HG02798 (cell line): ENCODE results near the gene PODNL1.
A peak's percentile ranks its signal among the peaks of the same experiment; 100 is the strongest.

Source experiments
- ATAC-seq: cut with Tn5 transposase; IDR thresholded peaks from one replicate; pipeline ENCODE4 v1.9.1; 2021; ENCODE audit warnings: mild to moderate bottlenecking; ENCODE audit not compliant: unreplicated experiment, poor library complexity

PODNL1 gene

DNA sequence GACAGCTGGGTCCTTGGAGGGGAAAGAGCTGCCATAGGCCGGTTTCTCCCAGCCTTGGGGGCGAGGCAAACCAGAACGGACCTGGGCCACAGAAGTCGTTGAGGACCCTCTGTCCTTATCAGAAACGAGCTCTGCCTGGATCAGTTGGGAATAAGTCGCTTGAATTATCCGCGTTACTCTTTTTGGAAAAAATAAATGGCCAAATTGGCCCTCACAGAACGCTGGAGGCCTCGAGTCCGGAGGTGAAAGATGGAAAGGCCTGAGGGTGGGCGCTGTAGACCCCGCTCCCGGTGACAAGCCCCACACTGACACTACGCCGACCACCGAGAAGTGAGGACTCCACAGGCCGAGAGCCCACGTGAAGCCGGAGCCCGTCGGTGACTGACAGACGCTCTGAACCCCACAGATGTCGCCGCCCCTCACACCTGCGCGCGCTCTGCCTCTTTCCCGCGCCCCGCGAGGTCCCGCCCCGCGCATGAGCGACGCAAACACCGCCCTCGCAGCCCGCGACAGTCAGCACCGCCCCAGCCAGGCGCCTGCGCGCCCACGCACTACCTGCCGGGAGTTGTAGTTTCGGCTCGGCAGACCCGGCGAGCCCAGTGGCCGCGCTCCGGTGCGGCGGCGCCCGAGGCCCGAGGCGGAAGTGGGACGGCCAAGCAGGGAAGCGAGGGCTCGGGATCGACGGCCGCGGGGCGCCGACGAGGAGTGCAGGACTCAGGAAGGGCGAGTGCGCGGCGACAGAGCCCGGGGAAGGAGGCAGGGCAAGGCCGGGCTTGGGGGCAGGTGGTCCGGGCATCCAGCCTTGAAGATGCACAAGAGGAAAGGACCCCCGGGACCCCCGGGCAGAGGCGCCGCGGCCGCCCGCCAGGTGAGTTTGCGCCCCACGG, 32.3 kb downstream of the PODNL1 start, which contains the start of the genes BRME1 and CC2D1A:
TSS of gene BRME1 (minus strand) at position 484 of the 887 bp plus-strand sequence. CDS start 1,225 bp downstream, outside the sequence.
TSS of gene CC2D1A (plus strand) at position 568 of the 887 bp plus-strand sequence. CDS start at position 809, 241 bp downstream.
- peak; percentile 96 for ATAC-seq

DNA sequence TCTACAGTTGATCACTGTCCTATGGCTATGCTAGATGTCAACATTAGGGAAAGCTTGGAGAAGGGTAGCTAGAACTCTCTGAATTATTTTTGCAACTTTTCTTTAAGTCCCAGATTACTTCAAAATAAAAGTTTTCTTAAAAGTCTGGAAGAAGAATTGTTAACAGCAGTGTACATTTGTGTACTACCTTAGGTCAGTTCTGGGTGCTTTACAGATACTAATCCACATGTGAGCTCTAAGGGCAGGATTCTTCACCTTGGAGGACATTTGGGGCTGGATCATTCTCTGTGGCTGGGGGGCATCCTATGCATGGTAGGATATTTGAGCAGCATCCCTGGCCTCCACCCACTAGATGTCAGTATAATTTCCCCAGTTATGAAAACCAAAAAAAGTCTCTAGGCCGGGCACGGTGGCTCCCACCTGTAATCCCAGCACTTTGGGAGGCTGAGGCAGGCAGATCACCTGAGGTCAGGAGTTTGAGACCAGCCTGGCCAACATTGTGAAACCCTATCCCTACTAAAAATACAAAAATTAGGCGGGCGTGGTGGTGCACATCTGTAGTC, 35.1 kb downstream of the PODNL1 start:
- ATAC-seq = no peak

DNA sequence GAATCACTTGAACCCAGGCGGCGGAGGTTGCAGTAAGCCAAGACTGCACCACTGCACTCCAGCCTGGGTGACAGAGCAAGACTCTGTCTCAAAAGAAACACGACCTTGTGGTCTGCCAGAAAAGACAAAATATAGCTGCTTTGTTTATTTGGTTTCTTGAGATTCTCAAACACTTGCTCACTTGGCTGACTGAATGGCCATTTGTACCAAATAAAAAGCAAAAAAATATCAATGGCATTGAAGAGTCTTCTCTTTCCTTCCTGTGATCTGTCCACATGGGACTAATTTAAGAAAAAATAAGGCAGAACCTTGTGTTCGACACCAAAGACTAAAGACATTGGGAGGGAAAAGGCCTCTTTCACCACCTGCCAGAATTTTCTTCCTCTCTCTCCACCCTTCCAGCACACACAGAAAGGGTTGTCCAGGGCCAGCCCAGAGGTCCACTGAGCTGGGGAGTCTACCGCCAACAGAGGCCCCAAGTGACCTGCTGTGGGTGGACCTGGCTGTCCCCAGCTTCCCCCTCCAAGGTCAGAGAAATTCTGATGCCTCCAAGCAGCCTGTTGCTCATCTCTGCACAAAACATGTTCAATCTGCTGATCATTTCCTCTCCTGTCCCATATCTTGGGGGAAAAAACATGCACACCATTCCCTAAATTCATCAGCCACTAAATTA, 38.2 kb downstream of the PODNL1 start:
- ATAC-seq = no peak

DNA sequence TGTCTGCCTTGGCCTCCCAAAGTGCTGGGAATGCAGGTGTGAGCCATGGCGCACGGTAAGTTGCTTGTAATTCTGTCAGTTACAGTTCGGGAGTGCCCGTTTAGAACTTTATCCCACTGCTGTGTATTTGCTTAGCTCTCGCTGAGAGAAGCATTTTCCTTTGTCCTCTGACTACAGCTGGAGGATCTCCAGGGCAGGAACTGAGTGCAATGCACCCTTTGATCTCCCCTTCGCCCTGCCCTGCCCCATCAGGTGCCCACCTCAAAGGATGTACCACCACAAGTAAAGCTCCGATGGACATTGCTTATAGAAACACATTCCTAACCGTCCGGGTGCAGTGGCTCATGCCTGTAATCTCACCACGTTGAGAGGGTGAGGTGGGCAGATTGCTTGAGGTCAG, 38.8 kb downstream of the PODNL1 start:
- ATAC-seq = no peak

DNA sequence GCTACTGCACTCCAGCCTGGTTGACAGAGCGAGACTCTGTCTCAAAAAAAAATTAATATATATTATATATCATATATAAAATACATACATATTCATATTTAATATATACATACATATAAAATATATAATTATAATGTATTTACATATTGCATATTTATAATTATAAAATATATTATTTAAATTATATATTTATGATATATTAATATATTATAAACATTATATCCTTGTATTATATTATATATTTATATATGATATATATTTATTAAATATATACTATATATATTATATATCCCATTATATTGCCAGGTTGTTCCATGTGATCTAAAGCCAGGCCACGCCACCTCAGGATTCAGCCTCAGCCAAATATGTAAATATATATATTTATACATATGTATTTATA, 42.0 kb downstream of the PODNL1 start:
- ATAC-seq = no peak

DNA sequence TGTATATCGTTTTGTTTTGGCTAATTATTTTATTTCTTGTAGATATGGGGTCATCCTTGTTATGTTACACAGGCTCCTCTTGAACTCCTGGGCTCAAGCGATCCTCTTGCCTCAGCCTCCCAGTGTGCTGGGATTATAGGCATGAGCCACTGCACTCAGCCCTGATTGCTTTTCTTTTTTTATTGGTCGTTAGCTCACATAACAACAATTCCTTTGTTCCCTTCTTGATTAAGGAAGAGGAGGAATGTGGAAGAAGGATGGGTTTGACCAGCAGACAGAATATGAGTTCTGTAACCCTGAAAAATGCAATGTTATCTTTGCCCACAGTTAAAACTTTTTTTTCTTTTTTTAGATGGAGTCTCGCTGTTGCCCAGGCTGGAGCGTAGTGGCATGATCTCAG, 43.7 kb downstream of the PODNL1 start:
- no peak for ATAC-seq

DNA sequence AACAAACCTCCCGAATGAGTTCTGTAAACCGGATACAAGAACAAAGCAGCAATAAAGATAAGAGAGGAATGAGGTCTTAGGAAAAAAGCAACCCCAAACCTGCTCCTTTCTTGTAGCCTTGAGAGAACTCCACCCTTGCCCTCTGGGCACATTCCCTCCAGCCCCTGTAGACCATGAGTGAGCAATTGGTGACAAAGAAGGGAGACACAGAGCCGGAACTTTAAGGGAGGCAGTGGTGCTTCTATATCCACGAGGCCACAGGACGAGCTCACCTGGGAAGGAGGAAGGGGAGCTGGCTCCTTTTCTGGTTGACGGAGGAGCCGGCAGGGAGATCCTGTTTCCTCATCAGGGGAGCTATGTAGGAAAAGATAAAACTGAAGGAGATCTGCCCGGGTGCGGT, 45.3 kb downstream of the PODNL1 start:
- ATAC-seq = no peak

DNA sequence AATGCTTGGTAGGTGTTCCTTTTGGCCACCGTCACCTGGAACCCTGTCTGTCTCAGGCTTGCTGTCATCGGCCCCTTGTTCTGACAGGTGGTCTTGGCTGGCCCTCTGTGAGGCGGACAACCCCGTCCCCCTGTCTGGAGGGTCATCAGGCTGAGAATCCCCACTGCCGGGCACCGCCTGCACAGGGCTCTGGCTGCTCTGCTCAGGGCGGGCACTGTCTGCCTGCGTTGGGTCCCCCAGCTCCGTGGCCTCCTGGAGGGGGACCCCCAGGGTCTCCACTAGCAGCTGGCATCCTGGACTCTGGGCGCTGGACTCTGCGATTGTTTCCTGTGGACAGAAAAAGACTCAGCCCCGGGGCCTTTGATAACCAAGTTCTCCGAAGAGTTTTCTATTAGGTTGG, 48.1 kb downstream of the PODNL1 start:
- no peak for ATAC-seq

DNA sequence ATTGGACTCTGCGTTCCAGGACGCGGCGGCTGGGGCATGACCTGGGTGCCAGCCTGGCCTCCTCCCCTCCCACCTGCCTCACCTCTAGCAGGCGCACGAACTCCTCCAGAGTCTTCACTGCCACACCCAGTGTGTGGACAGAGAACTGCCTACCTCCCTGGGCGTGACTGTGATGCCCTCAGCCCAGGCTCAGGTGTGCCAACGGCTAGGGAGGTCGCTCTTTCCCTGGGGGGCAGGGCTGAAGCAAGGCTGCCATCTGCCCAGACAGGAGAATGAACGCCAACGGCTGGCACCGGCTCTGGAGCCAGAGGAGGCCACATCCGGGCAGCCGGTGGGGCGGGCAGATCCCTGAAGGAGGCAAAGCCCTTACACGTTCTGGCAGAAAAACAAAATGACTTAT, 49.9 kb downstream of the PODNL1 start:
- no peak for ATAC-seq

DNA sequence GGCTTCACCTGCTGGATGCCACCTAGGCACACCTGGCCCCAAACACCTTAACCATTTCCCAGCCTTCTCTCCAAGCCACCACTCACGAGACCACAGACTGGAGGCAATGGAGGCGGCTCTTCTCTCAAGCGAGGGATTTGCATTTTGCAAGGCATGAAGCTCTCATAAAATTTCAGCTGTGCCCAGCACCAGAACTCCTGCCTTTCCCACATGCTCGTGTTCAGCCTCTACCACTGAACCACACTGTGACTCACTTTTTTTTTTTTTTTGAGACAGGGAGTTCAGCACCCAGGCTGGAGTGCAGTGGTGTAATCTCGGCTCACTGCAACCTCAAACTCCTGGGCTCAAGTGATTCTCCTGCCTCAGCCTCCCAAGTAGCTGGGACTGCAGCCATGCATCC, 50.7 kb downstream of the PODNL1 start:
- no peak for ATAC-seq

DNA sequence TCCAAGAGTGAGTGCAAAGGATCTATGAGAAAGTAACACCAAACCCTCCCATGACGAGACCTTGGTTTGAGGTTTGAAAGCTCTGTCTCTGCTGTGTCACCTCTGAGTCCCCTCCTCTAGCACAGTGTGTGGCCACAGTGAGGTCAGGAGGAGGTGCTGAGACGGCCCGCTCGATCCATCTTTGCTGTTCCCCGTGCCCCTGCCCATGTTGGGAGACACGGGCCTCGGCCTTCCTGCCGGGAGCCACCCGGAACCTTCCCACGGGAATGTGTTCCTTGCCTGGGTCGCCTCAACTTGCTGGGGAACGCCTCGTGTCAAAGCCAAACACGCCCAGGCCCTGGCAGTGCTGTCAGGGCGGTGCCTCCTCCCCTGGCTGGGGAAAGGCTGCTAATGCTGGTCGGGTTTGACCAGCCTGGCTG, 51.2 kb downstream of the PODNL1 start:
- no peak for ATAC-seq

DNA sequence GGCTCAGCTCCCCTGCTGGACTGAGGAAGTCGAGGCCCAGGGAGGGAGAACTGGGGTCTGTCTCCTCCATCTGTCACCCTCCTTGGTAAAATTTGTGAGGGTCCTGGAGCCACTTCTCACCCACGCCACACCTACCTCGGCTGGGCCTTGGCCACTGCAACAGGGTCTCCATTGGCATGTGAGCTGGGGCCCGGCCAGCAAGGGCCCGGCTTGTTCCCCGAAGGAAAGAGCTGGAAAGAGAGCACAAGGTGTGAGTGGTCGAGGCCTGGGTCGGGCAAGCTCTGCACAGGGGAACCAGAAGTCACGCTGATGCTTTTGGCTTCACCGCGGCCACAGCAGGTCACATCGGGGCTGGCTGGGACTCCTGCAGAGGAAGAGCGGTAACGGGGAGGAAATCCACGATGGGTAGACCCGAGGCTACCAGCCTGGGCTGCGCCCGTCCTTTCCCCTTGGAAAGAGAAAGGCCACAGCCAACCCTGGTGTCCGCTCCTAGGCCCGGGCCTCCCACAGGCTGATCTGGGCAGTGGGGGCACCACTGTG, 52.3 kb downstream of the PODNL1 start:
- ATAC-seq = no peak

DNA sequence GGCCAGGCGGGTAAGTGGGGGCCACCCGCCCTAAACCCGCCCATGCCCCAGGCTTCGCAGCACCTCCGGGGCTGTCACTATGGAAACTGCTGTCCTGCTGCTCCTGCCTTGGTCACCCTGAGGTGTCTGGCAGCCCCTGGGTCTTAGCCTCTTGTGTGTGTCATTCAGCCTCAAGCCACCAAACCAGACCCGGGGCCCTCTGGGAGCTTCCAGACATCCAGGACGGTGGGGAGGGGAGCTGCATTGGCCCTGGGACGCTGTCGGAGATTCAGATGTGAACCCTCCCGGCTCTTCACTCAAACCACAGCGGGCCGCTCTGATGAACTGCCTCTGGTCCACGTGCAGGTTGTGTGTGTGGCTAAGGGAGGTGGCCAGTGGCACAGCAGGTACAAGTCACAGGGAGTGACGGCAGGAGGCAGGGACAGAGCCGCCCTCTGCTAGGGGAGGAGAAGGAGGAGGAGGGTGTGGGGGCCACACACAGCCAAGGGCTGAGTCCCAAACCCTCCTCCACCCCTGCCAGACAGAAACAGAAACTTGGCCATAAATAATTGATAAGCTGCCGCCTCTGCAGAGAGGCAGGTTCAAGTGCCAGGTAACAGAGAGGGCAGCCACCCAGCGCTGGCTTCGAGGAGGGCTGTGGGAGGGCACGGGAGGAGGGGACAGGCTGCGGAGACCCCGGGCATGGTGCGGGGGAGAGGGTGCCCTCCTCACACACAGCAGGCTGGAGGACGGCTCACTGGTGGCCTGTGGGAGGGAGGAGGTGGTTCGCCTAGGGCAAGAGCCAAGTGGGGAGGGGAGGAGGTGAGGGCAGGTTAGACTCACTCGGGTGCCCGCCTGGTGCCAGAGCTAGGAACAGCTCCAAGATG, 53.3 kb downstream of the PODNL1 start:
- ATAC-seq = no peak

DNA sequence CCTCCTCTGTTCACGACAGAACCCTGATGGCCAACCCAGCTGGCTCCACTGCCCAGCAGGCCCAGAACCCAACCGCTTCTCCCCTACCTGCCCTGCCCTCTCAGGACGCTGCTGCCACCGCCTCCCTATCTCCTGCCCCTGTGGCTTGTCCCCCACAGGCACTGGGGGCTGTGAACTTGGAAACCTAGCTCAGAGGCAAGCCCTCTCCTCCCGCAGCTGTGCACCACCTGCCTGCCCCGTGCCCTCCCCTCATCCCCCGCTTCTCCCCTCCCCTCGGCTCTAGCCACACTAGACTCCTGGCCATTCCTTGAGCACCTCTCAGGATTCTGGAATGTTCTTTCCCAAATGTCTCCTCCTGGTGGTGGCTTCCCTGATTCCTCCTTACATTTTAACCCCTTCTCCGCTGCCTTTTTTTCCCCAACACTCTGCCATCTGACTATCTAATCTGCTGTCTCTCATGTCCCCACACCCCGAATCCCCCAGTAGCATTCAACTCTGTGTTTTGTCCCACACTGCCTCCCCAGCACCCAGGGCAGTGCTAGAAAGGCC, 54.6 kb downstream of the PODNL1 start:
- no peak for ATAC-seq

DNA sequence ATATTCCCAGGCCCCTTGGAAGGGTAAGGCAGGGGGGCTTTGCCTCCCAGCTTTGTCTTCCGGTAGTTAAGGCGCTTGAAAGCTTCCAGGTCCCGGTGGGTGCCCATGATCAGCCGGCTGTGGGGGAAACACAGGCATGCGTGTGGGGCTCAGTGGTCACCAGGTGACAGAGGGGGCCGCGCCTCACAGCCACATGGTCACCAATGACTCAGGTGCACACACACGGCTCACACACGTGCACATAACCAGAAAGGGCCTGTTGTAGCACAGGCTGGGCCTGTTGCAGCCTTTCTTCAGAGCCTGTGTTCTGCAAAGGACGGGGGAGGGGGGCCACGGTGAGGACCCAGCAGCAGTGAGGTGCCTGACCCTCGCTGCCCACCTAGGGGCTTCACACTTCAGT, 55.4 kb downstream of the PODNL1 start:
- no peak for ATAC-seq

DNA sequence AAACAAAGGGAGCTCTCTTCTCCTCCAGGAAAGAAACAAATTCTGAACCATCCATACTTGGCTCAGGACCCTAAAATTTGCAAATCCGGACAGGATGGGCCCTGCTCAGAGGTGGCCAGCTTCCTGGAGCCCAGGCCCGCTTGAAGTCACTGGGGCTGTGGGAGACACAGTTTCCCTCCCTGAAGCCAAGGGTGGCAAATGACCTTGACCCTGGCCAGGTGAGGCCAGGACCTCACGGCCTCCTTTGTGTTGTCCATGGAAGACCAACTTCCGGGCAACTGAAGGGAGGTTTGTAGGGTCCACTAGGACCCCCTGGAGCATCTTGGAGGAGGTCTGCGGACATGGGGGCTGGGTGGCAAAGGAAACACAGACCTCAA, 55.8 kb downstream of the PODNL1 start:
- no peak for ATAC-seq

DNA sequence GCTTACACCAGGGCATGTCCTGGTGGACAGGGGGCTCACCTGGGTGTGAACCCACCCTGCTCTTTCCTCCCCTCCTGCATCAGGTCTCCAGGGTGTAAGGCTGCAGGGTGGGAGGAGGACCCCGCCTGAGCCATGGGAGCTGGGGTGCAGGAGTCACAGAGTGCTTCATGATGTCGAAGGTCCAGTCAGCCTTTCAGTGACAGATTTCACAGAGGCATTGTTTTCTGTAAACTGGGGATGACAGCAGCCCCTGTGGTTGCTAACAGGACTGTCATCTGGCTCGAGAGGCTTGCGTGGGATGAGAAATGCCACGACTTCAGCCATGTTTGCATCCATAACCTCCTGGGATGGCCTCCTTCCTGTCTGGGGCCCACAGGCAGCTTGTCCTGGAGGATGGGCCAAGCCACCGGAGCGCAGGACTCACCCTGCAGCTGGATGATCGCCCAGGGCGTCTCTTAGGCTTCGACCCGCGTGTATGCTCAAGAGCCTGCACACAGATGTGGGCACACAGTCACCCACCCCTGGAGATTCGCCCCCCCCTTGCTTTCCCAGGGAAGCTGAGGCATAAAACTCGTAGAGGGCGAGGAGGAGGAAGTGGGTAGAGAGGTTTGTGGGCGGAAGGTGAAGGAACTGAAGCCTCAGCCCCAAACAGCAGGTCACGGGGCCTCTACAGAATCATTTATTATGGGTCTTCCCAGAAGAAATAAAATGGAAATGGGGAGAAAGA, 56.4 kb downstream of the PODNL1 start:
- no peak for ATAC-seq

DNA sequence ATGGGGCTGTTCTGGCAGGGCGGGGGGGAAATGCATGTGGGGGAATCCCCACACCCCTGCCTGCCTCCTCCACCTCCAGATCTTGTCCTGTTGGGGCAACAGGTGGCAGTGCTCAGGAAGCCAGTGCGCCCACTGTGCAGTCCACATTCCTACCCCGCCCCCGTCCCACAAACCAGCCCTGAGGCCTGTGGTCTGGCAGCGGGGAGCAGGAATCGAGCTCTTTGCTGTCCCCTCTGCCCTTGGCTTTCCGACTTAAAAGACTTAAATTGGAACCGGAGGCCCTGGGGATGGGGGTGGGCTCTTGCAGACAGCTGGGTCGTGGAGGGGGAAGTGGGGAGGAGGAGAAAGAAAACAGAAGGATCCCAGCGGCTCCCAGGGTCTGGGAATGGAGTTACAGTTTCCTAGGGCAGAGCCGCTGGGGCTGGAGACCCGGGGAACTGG, 56.9 kb downstream of the PODNL1 start:
- ATAC-seq = no peak
